ENCODE measurements around the gene XXYLT1.

Gene XXYLT1

GRCh38 chr3:195209083-195209846, 61.7 kb downstream of the XXYLT1 start:
- ChIA-PET POLR2A (no interaction called here), CTCF (interaction anchor here (0.5 to 2.0 kb wide), 4 partner anchors 18 to 164 kb away, joined by 3 to 10 read pairs (median 4); no protein-coding TSS in a partner anchor)
- peaks cover 0 to under 1% (median 0%) of the 10 kb centered on the region in 5 experiments for H3K9me3 ChIP-seq (ENCODE audit: control extremely low read depth in 1 of 5, control insufficient read depth in 4 of 5, insufficient read depth in 2 of 5, low read depth in 1 of 5, low read length in 4 of 5)
- 95% methylated on average over 24 of the region's 29 CpGs for WGBS (ENCODE audit: insufficient coverage)
- H3K4me3 ChIP-seq (ENCODE audit: control insufficient read depth in 1 of 7, extremely low read depth in 1 of 7, insufficient read depth in 4 of 7, low read depth in 2 of 7, low read length in 6 of 7): no peak overlapping the region
- H3K36me3 ChIP-seq (ENCODE audit: control insufficient read depth in 4 of 4, insufficient read depth in 4 of 4, low read length in 3 of 4): peaks cover 0 to 8% (median under 1%) of the 10 kb centered on the region in 4 experiments
- no peak for DNase-seq
- no peak overlapping the region for H3K27ac ChIP-seq (ENCODE audit: insufficient read depth in 1 of 2, low read depth in 1 of 2, low read length in 2 of 2, poor library complexity in 1 of 2, severe bottlenecking in 2 of 2)
- H3K4me1 ChIP-seq (ENCODE audit: control extremely low read depth in 1 of 4, control insufficient read depth in 4 of 4, insufficient read depth in 4 of 4, low read length in 3 of 4): peaks cover 3 to 46% (median 11%) of the 10 kb centered on the region in 4 experiments
- no peaks in the 10 kb centered on the region for H3K27me3 ChIP-seq (replicated peaks in 2 of 5; ENCODE audit: control insufficient read depth in 4 of 5, insufficient read depth in 5 of 5, low read length in 4 of 5)

GRCh38 chr3:195208631-195209030, 62.3 kb downstream of the XXYLT1 start:
- Histone ChIP-seq H3K4me3 (ENCODE audit: control insufficient read depth in 1 of 7, extremely low read depth in 1 of 7, insufficient read depth in 4 of 7, low read depth in 2 of 7, low read length in 6 of 7) (no peak overlapping the region), H3K36me3 (ENCODE audit: control insufficient read depth in 4 of 4, insufficient read depth in 4 of 4, low read length in 3 of 4) (peaks cover 0 to 8% (median under 1%) of the 10 kb centered on the region in 4 experiments), H3K27me3 (replicated peaks in 2 of 5; ENCODE audit: control insufficient read depth in 4 of 5, insufficient read depth in 5 of 5, low read length in 4 of 5) (no peaks in the 10 kb centered on the region), H3K4me1 (ENCODE audit: control extremely low read depth in 1 of 4, control insufficient read depth in 4 of 4, insufficient read depth in 4 of 4, low read length in 3 of 4) (peaks cover 3 to 49% (median 12%) of the 10 kb centered on the region in 4 experiments), H3K27ac (ENCODE audit: insufficient read depth in 1 of 2, low read depth in 1 of 2, low read length in 2 of 2, poor library complexity in 1 of 2, severe bottlenecking in 2 of 2) (no peak overlapping the region), H3K9me3 (ENCODE audit: control extremely low read depth in 1 of 5, control insufficient read depth in 4 of 5, insufficient read depth in 2 of 5, low read depth in 1 of 5, low read length in 4 of 5) (no peaks in the 10 kb centered on the region)
- CTCF ChIA-PET: interaction anchor here (0.5 to 2.0 kb wide), 4 partner anchors 22 to 163 kb away, joined by 3 to 6 read pairs (median 3); no protein-coding TSS in a partner anchor
- no peak for DNase-seq
- POLR2A ChIA-PET: no interaction called here
- 93% methylated on average over 6 of the region's 7 CpGs for WGBS (ENCODE audit: insufficient coverage)

GRCh38 chr3:195208183-195208582, 62.8 kb downstream of the XXYLT1 start:
- Histone ChIP-seq H3K36me3 (ENCODE audit: control insufficient read depth in 4 of 4, insufficient read depth in 4 of 4, low read length in 3 of 4) (peaks cover 0 to 8% (median under 1%) of the 10 kb centered on the region in 4 experiments), H3K4me3 (ENCODE audit: control insufficient read depth in 1 of 7, extremely low read depth in 1 of 7, insufficient read depth in 4 of 7, low read depth in 2 of 7, low read length in 6 of 7) (no peak overlapping the region), H3K27me3 (replicated peaks in 2 of 5; ENCODE audit: control insufficient read depth in 4 of 5, insufficient read depth in 5 of 5, low read length in 4 of 5) (no peaks in the 10 kb centered on the region), H3K4me1 (ENCODE audit: control extremely low read depth in 1 of 4, control insufficient read depth in 4 of 4, insufficient read depth in 4 of 4, low read length in 3 of 4) (peaks cover 3 to 52% (median 12%) of the 10 kb centered on the region in 4 experiments), H3K27ac (ENCODE audit: insufficient read depth in 1 of 2, low read depth in 1 of 2, low read length in 2 of 2, poor library complexity in 1 of 2, severe bottlenecking in 2 of 2) (no peak overlapping the region), H3K9me3 (ENCODE audit: control extremely low read depth in 1 of 5, control insufficient read depth in 4 of 5, insufficient read depth in 2 of 5, low read depth in 1 of 5, low read length in 4 of 5) (no peaks in the 10 kb centered on the region)
- WGBS (ENCODE audit: insufficient coverage): 83% methylated on average over 9 of the region's 9 CpGs
- DNase-seq: no peak
- ChIA-PET CTCF (interaction anchor here (0.9 to 2.0 kb wide), 6 partner anchors 14 to 43 kb away, joined by 3 to 6 read pairs (median 4); no protein-coding TSS in a partner anchor), POLR2A (no interaction called here)

GRCh38 chr3:195207731-195208130, 63.2 kb downstream of the XXYLT1 start:
- ChIA-PET CTCF (interaction anchor here (1.2 to 2.0 kb wide), 5 partner anchors 14 to 43 kb away, joined by 3 to 6 read pairs (median 5); no protein-coding TSS in a partner anchor), POLR2A (no interaction called here)
- H3K36me3 ChIP-seq (ENCODE audit: control insufficient read depth in 4 of 4, insufficient read depth in 4 of 4, low read length in 3 of 4): peaks cover 0 to 8% (median under 1%) of the 10 kb centered on the region in 4 experiments
- no peak overlapping the region for H3K4me3 ChIP-seq (ENCODE audit: control insufficient read depth in 1 of 7, extremely low read depth in 1 of 7, insufficient read depth in 4 of 7, low read depth in 2 of 7, low read length in 6 of 7)
- no peaks in the 10 kb centered on the region for H3K9me3 ChIP-seq (ENCODE audit: control extremely low read depth in 1 of 5, control insufficient read depth in 4 of 5, insufficient read depth in 2 of 5, low read depth in 1 of 5, low read length in 4 of 5)
- H3K27me3 ChIP-seq (replicated peaks in 2 of 5; ENCODE audit: control insufficient read depth in 4 of 5, insufficient read depth in 5 of 5, low read length in 4 of 5): no peaks in the 10 kb centered on the region
- DNase-seq: no peak
- WGBS (ENCODE audit: insufficient coverage): 75% methylated on average over 3 of the region's 3 CpGs
- no peak overlapping the region for H3K27ac ChIP-seq (ENCODE audit: insufficient read depth in 1 of 2, low read depth in 1 of 2, low read length in 2 of 2, poor library complexity in 1 of 2, severe bottlenecking in 2 of 2)
- peaks cover 3 to 52% (median 12%) of the 10 kb centered on the region in 4 experiments for H3K4me1 ChIP-seq (ENCODE audit: control extremely low read depth in 1 of 4, control insufficient read depth in 4 of 4, insufficient read depth in 4 of 4, low read length in 3 of 4)

- Histone ChIP-seq H3K36me3 (ENCODE audit: control insufficient read depth in 4 of 4, insufficient read depth in 4 of 4, low read length in 3 of 4) (peaks cover 0 to 8% (median under 1%) of the 10 kb centered on the region in 4 experiments), H3K9me3 (ENCODE audit: control extremely low read depth in 1 of 5, control insufficient read depth in 4 of 5, insufficient read depth in 2 of 5, low read depth in 1 of 5, low read length in 4 of 5) (no peaks in the 10 kb centered on the region), H3K27me3 (replicated peaks in 2 of 5; ENCODE audit: control insufficient read depth in 4 of 5, insufficient read depth in 5 of 5, low read length in 4 of 5) (no peaks in the 10 kb centered on the region), H3K27ac (ENCODE audit: insufficient read depth in 1 of 2, low read depth in 1 of 2, low read length in 2 of 2, poor library complexity in 1 of 2, severe bottlenecking in 2 of 2) (no peak overlapping the region), H3K4me1 (ENCODE audit: control extremely low read depth in 1 of 4, control insufficient read depth in 4 of 4, insufficient read depth in 4 of 4, low read length in 3 of 4) (peaks cover 3 to 52% (median 12%) of the 10 kb centered on the region in 4 experiments), H3K4me3 (ENCODE audit: control insufficient read depth in 1 of 7, extremely low read depth in 1 of 7, insufficient read depth in 4 of 7, low read depth in 2 of 7, low read length in 6 of 7) (no peak overlapping the region)
- ChIA-PET CTCF (interaction anchor here (1.2 to 1.7 kb wide), 3 partner anchors 15 to 44 kb away, joined by 4 to 5 read pairs (median 5); no protein-coding TSS in a partner anchor), POLR2A (no interaction called here)
- WGBS (ENCODE audit: insufficient coverage): 100% methylated on average over 9 of the region's 9 CpGs
- no peak for DNase-seq
Measured at GRCh38 chr3:195207056-195207455, 63.9 kb downstream of the XXYLT1 start.

GRCh38 chr3:195204360-195205163, 66.4 kb downstream of the XXYLT1 start:
- 35% methylated on average over 7 of the region's 13 CpGs for WGBS (ENCODE audit: insufficient coverage)
- POLR2A ChIA-PET: interaction anchor here (0.6 to 1.1 kb wide), 3 partner anchors 56 to 398 kb away, joined by 3 read pairs; no protein-coding TSS in a partner anchor
- H3K4me1 ChIP-seq (ENCODE audit: control extremely low read depth in 1 of 4, control insufficient read depth in 4 of 4, insufficient read depth in 4 of 4, low read length in 3 of 4): peaks cover 0 to 38% (median 10%) of the 10 kb centered on the region in 4 experiments
- peak overlapping the region in 1 of 7 experiments; percentile 43 for H3K4me3 ChIP-seq (ENCODE audit: control insufficient read depth in 1 of 7, extremely low read depth in 1 of 7, insufficient read depth in 4 of 7, low read depth in 2 of 7, low read length in 6 of 7)
- no peaks in the 10 kb centered on the region for H3K9me3 ChIP-seq (ENCODE audit: control extremely low read depth in 1 of 5, control insufficient read depth in 4 of 5, insufficient read depth in 2 of 5, low read depth in 1 of 5, low read length in 4 of 5)
- CTCF ChIA-PET: interaction anchor here (0.9 to 1.2 kb wide), 2 partner anchors 9 to 19 kb away, joined by 3 to 4 read pairs; no protein-coding TSS in a partner anchor
- no peak overlapping the region for H3K27ac ChIP-seq (ENCODE audit: insufficient read depth in 1 of 2, low read depth in 1 of 2, low read length in 2 of 2, poor library complexity in 1 of 2, severe bottlenecking in 2 of 2)
- H3K27me3 ChIP-seq (replicated peaks in 2 of 5; ENCODE audit: control insufficient read depth in 4 of 5, insufficient read depth in 5 of 5, low read length in 4 of 5): no peaks in the 10 kb centered on the region
- peaks cover 0 to 12% (median under 1%) of the 10 kb centered on the region in 4 experiments for H3K36me3 ChIP-seq (ENCODE audit: control insufficient read depth in 4 of 4, insufficient read depth in 4 of 4, low read length in 3 of 4)
- DNase-seq: peak in 2 of 3 donors; percentile 58 to 72
